ENCODE measurements around the gene AGPAT4.

DNA sequence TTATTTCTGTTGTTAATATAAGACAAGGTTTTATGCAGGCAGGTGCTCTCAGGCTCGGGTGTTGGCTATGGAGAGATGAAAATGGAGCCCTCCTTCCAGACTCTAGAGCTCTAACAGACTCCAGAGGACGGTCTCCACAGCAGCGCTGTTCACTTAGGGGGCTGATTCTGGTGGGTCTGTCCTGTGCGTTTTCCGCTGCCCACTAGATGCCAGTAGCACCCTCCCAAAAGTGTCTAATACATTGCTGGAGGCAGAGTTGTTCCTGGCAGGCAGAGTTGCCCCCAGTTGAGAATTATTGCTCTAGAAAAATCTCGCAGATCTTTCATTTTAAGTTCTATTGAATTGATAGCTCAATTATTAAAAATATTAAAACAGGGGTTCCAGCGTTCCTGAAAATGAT, 172.3 kb downstream of the AGPAT4 start:
- TF ChIP-seq, protein P1, sequence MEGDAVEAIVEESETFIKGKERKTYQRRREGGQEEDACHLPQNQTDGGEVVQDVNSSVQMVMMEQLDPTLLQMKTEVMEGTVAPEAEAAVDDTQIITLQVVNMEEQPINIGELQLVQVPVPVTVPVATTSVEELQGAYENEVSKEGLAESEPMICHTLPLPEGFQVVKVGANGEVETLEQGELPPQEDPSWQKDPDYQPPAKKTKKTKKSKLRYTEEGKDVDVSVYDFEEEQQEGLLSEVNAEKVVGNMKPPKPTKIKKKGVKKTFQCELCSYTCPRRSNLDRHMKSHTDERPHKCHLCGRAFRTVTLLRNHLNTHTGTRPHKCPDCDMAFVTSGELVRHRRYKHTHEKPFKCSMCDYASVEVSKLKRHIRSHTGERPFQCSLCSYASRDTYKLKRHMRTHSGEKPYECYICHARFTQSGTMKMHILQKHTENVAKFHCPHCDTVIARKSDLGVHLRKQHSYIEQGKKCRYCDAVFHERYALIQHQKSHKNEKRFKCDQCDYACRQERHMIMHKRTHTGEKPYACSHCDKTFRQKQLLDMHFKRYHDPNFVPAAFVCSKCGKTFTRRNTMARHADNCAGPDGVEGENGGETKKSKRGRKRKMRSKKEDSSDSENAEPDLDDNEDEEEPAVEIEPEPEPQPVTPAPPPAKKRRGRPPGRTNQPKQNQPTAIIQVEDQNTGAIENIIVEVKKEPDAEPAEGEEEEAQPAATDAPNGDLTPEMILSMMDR (IDR thresholded peaks at IDR 0.05; ENCODE audit: poor library complexity): peak; percentile 43
- TF ChIP-seq EZH2phosphoT487 (IDR thresholded peaks at IDR 0.05; ENCODE audit: low read depth, severe bottlenecking, unreplicated experiment) (no peak), EZH2 (IDR thresholded peaks at IDR 0.05; ENCODE audit: borderline replicate concordance) (no peak)

Measured in hepatocyte (in vitro differentiated cells).